BE2C (cell line): ENCODE data around the gene LRRTM3.

Experiments
- DNase-seq: peaks from one replicate; pipeline ENCODE4 v3.0.0-alpha.2; 2020
- H3K27me3 ChIP-seq: fragments of 250-450 bp; sonication (Bioruptor Pico); 2 replicates; pipeline ENCODE4 v1.5.1; 2020; ENCODE audit warnings: mild to moderate bottlenecking
- H3K36me3 ChIP-seq: fragments of 250-450 bp; sonication (Bioruptor Pico); 2 replicates; pipeline ENCODE4 v1.5.1; 2020; ENCODE audit warnings: mild to moderate bottlenecking
- H3K4me1 ChIP-seq: fragments of 250-450 bp; sonication (Bioruptor Pico); 2 replicates; pipeline ENCODE4 v1.5.1; 2020
- H3K4me3 ChIP-seq: 2 replicates; pipeline ENCODE4 v1.5.1; 2011; ENCODE audit warnings: low read depth, low read length
- H3K9me3 ChIP-seq: fragments of 250-450 bp; sonication (Bioruptor Pico); 2 replicates; pipeline ENCODE4 v1.5.1; 2020
- CTCF ChIP-seq: IDR thresholded peaks from 2 replicates; pipeline ENCODE4 v1.5.1; 2012; ENCODE audit warnings: mild to moderate bottlenecking, low read depth, low read length

LRRTM3 gene

GRCh38 chr10:67140641-67141040 lies 214.8 kb downstream of the LRRTM3 start:
- no peak for DNase-seq
- no peaks in the 10 kb centered on the region for H3K27me3 ChIP-seq
- no peaks in the 10 kb centered on the region for H3K36me3 ChIP-seq
- no peaks in the 10 kb centered on the region for H3K4me1 ChIP-seq
- no peaks in the 10 kb centered on the region for H3K9me3 ChIP-seq
- H3K4me3 ChIP-seq: no peak overlapping the region
- TF ChIP-seq CTCF: no peak

- no peaks in the 10 kb centered on the region for H3K4me1 ChIP-seq
- DNase-seq: no peak
- no peaks in the 10 kb centered on the region for H3K9me3 ChIP-seq
- TF ChIP-seq CTCF: no peak
- H3K36me3 ChIP-seq: no peaks in the 10 kb centered on the region
- H3K4me3 ChIP-seq: no peak overlapping the region
- no peaks in the 10 kb centered on the region for H3K27me3 ChIP-seq
These were observed 215.5 kb downstream of the LRRTM3 start for GRCh38 chr10:67141300-67141699.

GRCh38 chr10:67144530-67144929 lies 218.7 kb downstream of the LRRTM3 start:
- no peak for DNase-seq
- Histone ChIP-seq H3K9me3 (no peaks in the 10 kb centered on the region), H3K36me3 (no peaks in the 10 kb centered on the region), H3K27me3 (no peaks in the 10 kb centered on the region), H3K4me1 (no peaks in the 10 kb centered on the region), H3K4me3 (no peak overlapping the region)
- no peak for TF ChIP-seq CTCF
